ENCODE results near the gene NIT1. TPM values are rescaled to one million over a fixed set of nuclear protein-coding genes. Genes with fewer than 3 reads are reported as not detected.

The NIT1 gene
- total and polyA plus RNA-seq, 4 donors = 22.4 to 53.7 (median 48.5) TPM

DNA sequence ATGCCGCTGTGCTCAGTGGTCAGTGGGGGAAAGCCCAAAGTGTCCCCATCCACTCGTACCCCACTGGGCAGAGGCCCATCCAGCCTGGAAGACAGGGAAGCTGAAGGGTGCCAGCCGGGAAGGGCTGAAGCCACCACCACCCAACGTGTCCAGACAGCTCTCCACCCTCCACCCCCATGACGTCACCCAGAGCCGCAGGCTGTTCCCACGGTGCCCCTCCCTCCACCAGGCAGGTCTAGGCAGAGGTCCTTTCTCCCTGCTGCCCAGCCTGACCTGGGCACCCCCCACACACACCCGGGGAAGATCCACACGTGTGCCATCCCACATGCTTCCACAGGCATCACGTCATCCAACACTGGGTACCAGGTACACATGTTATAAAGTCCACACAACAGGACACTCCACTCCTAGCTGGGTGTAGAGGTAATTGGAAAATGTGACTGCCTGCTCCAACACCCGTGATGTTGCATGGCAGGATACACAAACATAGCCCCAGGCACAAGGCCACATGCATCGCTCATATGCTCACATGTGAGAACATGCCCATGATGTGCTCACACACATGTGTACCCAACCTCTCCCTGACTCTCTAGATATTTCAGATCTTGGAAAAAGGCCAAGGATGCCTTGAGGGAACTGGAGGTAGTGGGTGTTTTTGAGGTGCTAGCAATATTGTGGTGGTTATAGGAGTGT, 43.1 kb upstream of the NIT1 start:
- Histone ChIP-seq H3K27ac (ENCODE audit: low read depth, low read length) (no peak overlapping the region), H3K36me3 (ENCODE audit: control insufficient read depth, insufficient read depth, low read length) (no peaks in the 10 kb centered on the region)

DNA sequence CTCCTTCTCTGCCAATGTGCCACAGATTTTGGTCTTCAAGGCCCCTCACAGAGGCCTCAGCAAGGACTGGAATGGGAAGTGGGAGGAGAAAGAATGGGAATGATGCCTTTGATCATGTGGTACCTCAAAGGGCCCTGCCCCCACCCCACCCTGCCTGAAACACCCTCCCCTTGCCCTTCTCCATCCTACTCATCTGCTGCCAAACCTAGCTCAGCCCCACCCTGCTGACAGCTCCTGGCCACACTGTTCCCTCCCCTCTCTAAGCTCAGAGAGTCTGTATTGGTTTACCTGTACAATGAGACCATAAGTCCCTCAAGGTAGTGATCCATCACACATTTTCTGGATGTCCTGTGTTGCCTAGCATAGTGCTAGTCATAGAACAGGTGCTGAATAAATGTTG, 41.5 kb upstream of the NIT1 start:
- Histone ChIP-seq H3K4me3 (ENCODE audit: low read depth, low read length) (no peak overlapping the region), H3K27me3 (ENCODE audit: control insufficient read depth, insufficient read depth, low read length) (no peaks in the 10 kb centered on the region), H3K4me1 (ENCODE audit: control insufficient read depth, insufficient read depth, low read length) (no peaks in the 10 kb centered on the region), H3K9me3 (ENCODE audit: control insufficient read depth, insufficient read depth, low read length) (no peaks in the 10 kb centered on the region), H3K27ac (ENCODE audit: low read depth, low read length) (no peak overlapping the region), H3K36me3 (ENCODE audit: control insufficient read depth, insufficient read depth, low read length) (no peaks in the 10 kb centered on the region)
- DNase-seq (ENCODE audit: low read depth in 4 of 6, low spot score in 6 of 6) = no peak

More for the DNA sequence above, 43.1 kb upstream of the NIT1 start:
- DNase-seq (ENCODE audit: low read depth in 4 of 6, low spot score in 6 of 6) = no peak
- WGBS (ENCODE audit: insufficient coverage) = 87% methylated on average over 9 of the region's 12 CpGs
- no peaks in the 10 kb centered on the region for H3K9me3 ChIP-seq (ENCODE audit: control insufficient read depth, insufficient read depth, low read length)
- no peak overlapping the region for H3K4me3 ChIP-seq (ENCODE audit: low read depth, low read length)
- no peaks in the 10 kb centered on the region for H3K4me1 ChIP-seq (ENCODE audit: control insufficient read depth, insufficient read depth, low read length)
- H3K27me3 ChIP-seq (ENCODE audit: control insufficient read depth, insufficient read depth, low read length) = no peaks in the 10 kb centered on the region

- Histone ChIP-seq H3K9me3 (ENCODE audit: control insufficient read depth, insufficient read depth, low read length) (no peaks in the 10 kb centered on the region), H3K27ac (ENCODE audit: low read depth, low read length) (no peak overlapping the region), H3K36me3 (ENCODE audit: control insufficient read depth, insufficient read depth, low read length) (no peaks in the 10 kb centered on the region), H3K4me3 (ENCODE audit: low read depth, low read length) (no peak overlapping the region), H3K4me1 (ENCODE audit: control insufficient read depth, insufficient read depth, low read length) (no peaks in the 10 kb centered on the region), H3K27me3 (ENCODE audit: control insufficient read depth, insufficient read depth, low read length) (no peaks in the 10 kb centered on the region)
- no peak for DNase-seq (ENCODE audit: low read depth in 4 of 6, low spot score in 6 of 6)
- WGBS (ENCODE audit: insufficient coverage) = 56% methylated on average over 8 of the region's 9 CpGs
Measured at GRCh38 chr1:161077426-161077825, 40.5 kb upstream of the NIT1 start.

DNA sequence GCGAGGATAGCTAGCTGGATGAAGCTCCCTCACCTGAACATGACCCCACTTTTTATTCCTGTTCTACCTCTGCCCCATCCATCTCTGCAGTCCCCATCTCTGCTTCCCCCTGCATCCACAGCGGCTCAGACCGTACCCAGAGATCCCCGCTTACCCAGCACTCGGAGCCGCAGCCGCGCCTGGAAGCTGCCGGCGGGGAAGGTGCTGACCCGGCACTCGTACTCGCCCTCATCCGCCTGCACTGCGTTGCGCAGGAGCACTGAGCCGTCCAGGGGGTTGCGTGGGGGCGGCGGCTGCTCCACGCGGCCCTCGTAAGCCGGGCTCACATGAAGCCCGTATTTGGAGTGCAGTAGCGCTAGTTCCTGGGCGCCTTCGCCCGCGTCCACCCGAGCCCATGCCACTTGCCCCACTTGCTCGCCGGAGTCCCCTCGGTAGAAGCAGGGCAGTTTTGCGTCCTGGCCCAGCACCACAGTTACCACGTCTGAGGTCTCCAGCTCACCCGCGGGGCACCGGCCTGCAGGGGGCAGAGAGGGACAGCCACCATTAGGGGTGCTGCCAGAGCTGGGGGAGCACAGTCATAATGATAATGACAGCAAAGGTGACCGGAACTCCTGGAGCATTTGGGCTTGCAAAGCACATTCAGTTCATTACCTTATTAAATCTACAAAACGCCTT, 38.3 kb upstream of the NIT1 start:
- WGBS (ENCODE audit: insufficient coverage) = 57% methylated on average over 39 of the region's 41 CpGs

DNA sequence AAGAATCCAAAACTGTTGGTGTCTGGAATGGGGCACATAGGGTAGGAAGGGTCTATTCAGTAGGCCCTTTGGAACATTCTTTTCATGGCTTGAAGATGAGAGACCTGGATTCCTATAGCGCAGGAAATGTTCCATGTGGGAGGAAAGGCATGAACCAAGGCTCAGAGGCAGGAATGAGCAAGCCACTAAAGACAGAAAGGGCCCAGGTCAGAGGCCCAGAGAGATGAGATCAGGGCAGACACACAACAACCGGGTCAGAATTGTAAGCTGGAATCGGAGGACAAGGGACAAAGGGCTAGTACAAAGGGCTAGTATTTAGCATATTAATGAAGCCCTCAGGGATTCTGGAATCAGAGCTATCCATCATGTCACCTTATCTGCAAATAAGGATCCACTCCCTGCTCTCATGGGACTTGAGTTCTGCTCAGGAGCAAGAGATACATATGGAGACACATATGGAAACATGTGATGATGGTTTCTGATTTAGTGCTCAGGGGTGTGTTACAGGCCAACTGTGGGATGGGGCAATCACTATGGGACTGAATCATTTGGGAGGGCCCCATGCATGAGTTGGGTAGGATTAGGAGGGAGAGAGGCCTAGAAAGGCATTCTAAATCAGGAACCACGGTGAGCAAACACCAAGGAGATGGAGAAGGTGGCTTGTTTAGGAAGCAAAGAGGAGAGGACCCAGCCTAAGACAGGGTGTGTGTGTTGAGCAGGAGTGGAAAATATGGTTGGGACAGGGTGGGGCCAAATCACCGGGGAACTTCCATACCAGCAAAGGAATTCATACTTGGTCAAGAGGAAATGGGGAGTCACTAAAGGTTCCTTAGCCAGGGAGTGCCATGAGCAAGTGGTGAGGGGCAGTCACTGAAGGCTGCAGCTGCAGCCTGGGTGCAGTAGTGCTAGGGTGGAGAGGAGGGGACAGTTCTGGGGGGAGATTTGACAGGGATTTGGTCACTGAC, 37.2 kb upstream of the NIT1 start:
- Histone ChIP-seq H3K27me3 (ENCODE audit: control insufficient read depth, insufficient read depth, low read length) (no peaks in the 10 kb centered on the region), H3K9me3 (ENCODE audit: control insufficient read depth, insufficient read depth, low read length) (no peaks in the 10 kb centered on the region)

More for the DNA sequence above, 38.3 kb upstream of the NIT1 start:
- Histone ChIP-seq H3K9me3 (ENCODE audit: control insufficient read depth, insufficient read depth, low read length) (no peaks in the 10 kb centered on the region), H3K4me3 (ENCODE audit: low read depth, low read length) (no peak overlapping the region), H3K27me3 (ENCODE audit: control insufficient read depth, insufficient read depth, low read length) (no peaks in the 10 kb centered on the region), H3K4me1 (ENCODE audit: control insufficient read depth, insufficient read depth, low read length) (no peaks in the 10 kb centered on the region), H3K36me3 (ENCODE audit: control insufficient read depth, insufficient read depth, low read length) (no peaks in the 10 kb centered on the region), H3K27ac (ENCODE audit: low read depth, low read length) (no peak overlapping the region)
- DNase-seq (ENCODE audit: low read depth in 4 of 6, low spot score in 6 of 6) = no peak

DNA sequence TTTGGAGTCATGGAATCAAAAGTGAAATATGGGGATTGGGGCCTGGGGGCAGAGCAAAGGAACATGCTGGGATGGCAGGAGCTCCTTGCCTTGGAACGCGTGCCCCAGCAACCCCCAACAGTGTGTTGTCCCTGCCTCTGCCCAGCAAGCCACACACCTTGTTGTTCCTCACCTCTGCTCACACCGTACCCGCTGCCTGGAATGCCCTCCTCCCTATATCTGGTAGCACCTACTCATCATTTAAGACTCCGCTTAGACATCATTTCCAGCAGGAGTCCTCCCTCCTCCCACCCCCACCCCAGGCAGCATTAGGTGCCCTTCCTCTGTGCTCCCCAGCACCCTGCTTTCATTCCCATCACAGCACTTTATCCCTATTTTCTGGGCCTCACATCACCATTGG, 36.4 kb upstream of the NIT1 start:
- DNase-seq (ENCODE audit: low read depth in 4 of 6, low spot score in 6 of 6) = no peak
- Histone ChIP-seq H3K27ac (ENCODE audit: low read depth, low read length) (no peak overlapping the region), H3K9me3 (ENCODE audit: control insufficient read depth, insufficient read depth, low read length) (no peaks in the 10 kb centered on the region), H3K4me3 (ENCODE audit: low read depth, low read length) (no peak overlapping the region), H3K4me1 (ENCODE audit: control insufficient read depth, insufficient read depth, low read length) (no peaks in the 10 kb centered on the region), H3K36me3 (ENCODE audit: control insufficient read depth, insufficient read depth, low read length) (no peaks in the 10 kb centered on the region), H3K27me3 (ENCODE audit: control insufficient read depth, insufficient read depth, low read length) (no peaks in the 10 kb centered on the region)
- 77% methylated on average over 5 of the region's 5 CpGs for WGBS (ENCODE audit: insufficient coverage)

More for the DNA sequence above, 37.2 kb upstream of the NIT1 start:
- Histone ChIP-seq H3K4me1 (ENCODE audit: control insufficient read depth, insufficient read depth, low read length) (no peaks in the 10 kb centered on the region), H3K4me3 (ENCODE audit: low read depth, low read length) (no peak overlapping the region), H3K27ac (ENCODE audit: low read depth, low read length) (no peak overlapping the region), H3K36me3 (ENCODE audit: control insufficient read depth, insufficient read depth, low read length) (no peaks in the 10 kb centered on the region)
- DNase-seq (ENCODE audit: low read depth in 4 of 6, low spot score in 6 of 6) = no peak
- WGBS (ENCODE audit: insufficient coverage) = 47% methylated on average over 4 of the region's 5 CpGs

DNA sequence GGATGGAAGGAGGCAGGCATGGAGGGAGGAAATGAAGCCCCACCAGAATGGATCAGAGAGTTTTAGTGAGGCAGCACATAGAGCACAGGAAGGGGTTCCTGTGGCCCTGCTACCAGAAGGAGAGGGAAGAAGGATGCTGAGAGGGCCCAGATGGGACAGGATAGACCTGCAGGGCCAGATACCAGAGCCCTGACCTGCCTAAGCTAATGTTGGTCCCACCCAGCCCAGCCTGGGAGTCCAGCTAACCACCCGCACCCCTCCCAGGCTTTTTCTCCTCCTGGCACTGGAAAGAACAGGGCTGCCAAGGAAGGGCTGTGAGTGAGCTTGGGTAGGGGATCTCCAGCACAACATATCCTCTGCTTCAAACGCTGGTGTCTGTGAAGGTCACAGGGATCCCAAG, 35.4 kb upstream of the NIT1 start:
- Histone ChIP-seq H3K36me3 (ENCODE audit: control insufficient read depth, insufficient read depth, low read length) (no peaks in the 10 kb centered on the region), H3K9me3 (ENCODE audit: control insufficient read depth, insufficient read depth, low read length) (no peaks in the 10 kb centered on the region), H3K4me1 (ENCODE audit: control insufficient read depth, insufficient read depth, low read length) (no peaks in the 10 kb centered on the region), H3K4me3 (ENCODE audit: low read depth, low read length) (no peak overlapping the region), H3K27ac (ENCODE audit: low read depth, low read length) (no peak overlapping the region), H3K27me3 (ENCODE audit: control insufficient read depth, insufficient read depth, low read length) (no peaks in the 10 kb centered on the region)
- no peak for DNase-seq (ENCODE audit: low read depth in 4 of 6, low spot score in 6 of 6)
- 67% methylated on average over 1 of the region's 2 CpGs for WGBS (ENCODE audit: insufficient coverage)

GRCh38 chr1:161082996-161083747, 34.7 kb upstream of the NIT1 start:
- H3K9me3 ChIP-seq (ENCODE audit: control insufficient read depth, insufficient read depth, low read length) = no peaks in the 10 kb centered on the region
- no peak overlapping the region for H3K27ac ChIP-seq (ENCODE audit: low read depth, low read length)
- H3K4me3 ChIP-seq (ENCODE audit: low read depth, low read length) = no peak overlapping the region
- 74% methylated on average over 6 of the region's 8 CpGs for WGBS (ENCODE audit: insufficient coverage)
- DNase-seq (ENCODE audit: low read depth in 4 of 6, low spot score in 6 of 6) = no peak
- H3K27me3 ChIP-seq (ENCODE audit: control insufficient read depth, insufficient read depth, low read length) = no peaks in the 10 kb centered on the region
- no peaks in the 10 kb centered on the region for H3K4me1 ChIP-seq (ENCODE audit: control insufficient read depth, insufficient read depth, low read length)
- H3K36me3 ChIP-seq (ENCODE audit: control insufficient read depth, insufficient read depth, low read length) = no peaks in the 10 kb centered on the region
